GM12891 (cell line): ENCODE data around the gene TCP11.

ENCODE experiments used
- PAX5 ChIP-seq: IDR thresholded peaks from 2 replicates; pipeline ENCODE4 v1.6.1; 2011; ENCODE audit warnings: low read length, moderate library complexity, mild to moderate bottlenecking; ENCODE audit not compliant: insufficient read depth, severe bottlenecking
- POLR2A ChIP-seq: IDR thresholded peaks from 2 replicates; pipeline ENCODE4 v1.6.1; 2011; ENCODE audit warnings: low read depth, low read length, control low read depth
- POLR2AphosphoS5 ChIP-seq: IDR thresholded peaks from 2 replicates; pipeline ENCODE4 v1.6.1; 2011; ENCODE audit warnings: low read depth, low read length, control low read depth
- SPI1 ChIP-seq: IDR thresholded peaks from 2 replicates; pipeline ENCODE4 v1.6.1; 2011; ENCODE audit warnings: low read depth, low read length, control low read depth
- TAF1 ChIP-seq: IDR thresholded peaks from 2 replicates; pipeline ENCODE4 v1.6.1; 2011; ENCODE audit warnings: low read depth, low read length, control low read depth

GRCh38 chr6:35166520-35166919, 25.4 kb upstream of the TCP11 start:
- no peak for TF ChIP-seq POLR2AphosphoS5
- no peak for TF ChIP-seq TAF1
- no peak for TF ChIP-seq SPI1
- TF ChIP-seq POLR2A = no peak
- TF ChIP-seq PAX5 = no peak
